Naive B cell (primary cell): ENCODE results near the gene CPSF3. TPM values are rescaled to one million over a fixed set of nuclear protein-coding genes. Genes with fewer than 3 reads are reported as not detected.

ENCODE experiments used
- ATAC-seq, 2 donors: fragments of 150-1000 bp; cut with Tn5 transposase; 2 replicates each; pipeline ENCODE4 v1.10.0; 2021; ENCODE audit warnings: low read depth in 2 of 2, mild to moderate bottlenecking in 2 of 2, moderate library complexity in 2 of 2
- DNase-seq: peaks from one replicate; pipeline ENCODE4 v3.0.0; 2022
- H3K27ac Mint-ChIP-seq, 6 donors: one replicate each; pipeline ENCODE4 v1.8.0; 2020 to 2022; ENCODE audit warnings: mild to moderate bottlenecking in 6 of 6, mixed read lengths in 6 of 6, moderate library complexity in 5 of 6, inconsistent platforms in 2 of 6
- H3K27me3 Mint-ChIP-seq, 3 donors: one replicate each; pipeline ENCODE4 v1.8.0; 2021 to 2022; ENCODE audit warnings: mixed read lengths in 3 of 3, mild to moderate bottlenecking in 1 of 3
- H3K36me3 Mint-ChIP-seq, 2 donors: one replicate each; pipeline ENCODE4 v1.8.0; 2020 to 2022; ENCODE audit warnings: mixed read lengths in 2 of 2, inconsistent platforms in 1 of 2, mild to moderate bottlenecking in 1 of 2
- H3K4me1 Mint-ChIP-seq, 3 donors: one replicate each; pipeline ENCODE4 v1.8.0; 2020 to 2022; ENCODE audit warnings: mixed read lengths in 3 of 3, inconsistent platforms in 1 of 3, mild to moderate bottlenecking in 1 of 3, moderate library complexity in 1 of 3
- H3K4me3 Mint-ChIP-seq, 8 donors: one replicate each; pipeline ENCODE4 v1.8.0; 2020 to 2022; ENCODE audit warnings: mild to moderate bottlenecking in 8 of 8, mixed read lengths in 8 of 8, moderate library complexity in 8 of 8, inconsistent platforms in 2 of 8
- H3K9me3 Mint-ChIP-seq, 7 donors: one replicate each; pipeline ENCODE4 v1.8.0; 2020 to 2022; ENCODE audit warnings: mixed read lengths in 7 of 7, mild to moderate bottlenecking in 5 of 7, inconsistent platforms in 2 of 7, moderate library complexity in 1 of 7
- polyA plus RNA-seq, 6 donors: library from polyadenylated mRNA; unstranded; fragments of 300-500 nt; fragmentation: Illumina TruSeq; gene quantifications; one replicate each; pipeline ENCODE4 v1.2.3, GENCODE V29; 2021; ENCODE audit warnings: low read depth in 6 of 6

The CPSF3 gene
- polyA plus RNA-seq: 10 to 100 TPM; 13.3 to 34.9 (median 29.0) TPM

GRCh38 chr2:9423100-9423921 is at the start of gene CPSF3, which contains the start of gene ITGB1BP1:
TSS of gene CPSF3 (plus strand) at chr2:9423654. CDS start at chr2:9423774, 120 bp downstream.
TSS of gene ITGB1BP1 (minus strand) at chr2:9423528. CDS start at chr2:9418697, 4,831 bp downstream.
- peak; percentile 97 for DNase-seq
- Mint-ChIP-seq H3K27ac (peak within 1 kb of the TSS in 5 of 6 donors; percentile 84 to 98 (median 95)), H3K36me3 (no peaks in the 10 kb centered on the region), H3K4me1 (peaks cover 23 to 26% (median 25%) of the 10 kb centered on the region in 3 donors), H3K27me3 (no peaks in the 10 kb centered on the region), H3K4me3 (peak within 1 kb of the TSS in 2 of 8 donors; percentile 89 to 97), H3K9me3 (no peaks in the 10 kb centered on the region)
- ATAC-seq: peak; percentile 90 to 91

- Mint-ChIP-seq H3K4me3 (no peak overlapping the region), H3K27ac (peak overlapping the region in 2 of 6 donors; percentile 67 to 95), H3K36me3 (no peaks in the 10 kb centered on the region), H3K4me1 (peaks cover 11 to 21% (median 13%) of the 10 kb centered on the region in 3 donors), H3K27me3 (peaks cover 6 to 17% (median 9%) of the 10 kb centered on the region in 3 donors), H3K9me3 (peaks cover 0 to 2% (median 0%) of the 10 kb centered on the region in 7 donors)
- ATAC-seq (no peak), DNase-seq (no peak)
These were observed 49.3 kb upstream of the CPSF3 start for GRCh38 chr2:9374071-9374730.

- Mint-ChIP-seq H3K27ac (peak overlapping the region in 1 of 6 donors; percentile 65), H3K9me3 (peaks cover 0 to 2% (median 0%) of the 10 kb centered on the region in 7 donors), H3K4me1 (peaks cover 11 to 21% (median 13%) of the 10 kb centered on the region in 3 donors), H3K4me3 (no peak overlapping the region), H3K36me3 (no peaks in the 10 kb centered on the region), H3K27me3 (peaks cover 0 to 16% (median 5%) of the 10 kb centered on the region in 3 donors)
- ATAC-seq: no peak
- DNase-seq: no peak
These were observed 47.5 kb upstream of the CPSF3 start for GRCh38 chr2:9375857-9376428.

- Mint-ChIP-seq H3K9me3 (peaks cover 0 to 2% (median 0%) of the 10 kb centered on the region in 7 donors), H3K27me3 (peaks cover 0 to 9% (median 0%) of the 10 kb centered on the region in 3 donors), H3K4me1 (peaks cover 8 to 17% (median 11%) of the 10 kb centered on the region in 3 donors), H3K36me3 (no peaks in the 10 kb centered on the region), H3K4me3 (no peak overlapping the region), H3K27ac (no peak overlapping the region)
- ATAC-seq (no peak), DNase-seq (no peak)
These were observed 45.9 kb upstream of the CPSF3 start for GRCh38 chr2:9377461-9378097.

- ATAC-seq (no peak), DNase-seq (no peak)
- H3K36me3 Mint-ChIP-seq: no peaks in the 10 kb centered on the region
- peaks cover 0 to 5% (median 0%) of the 10 kb centered on the region in 3 donors for H3K4me1 Mint-ChIP-seq
- H3K9me3 Mint-ChIP-seq: peaks cover 0 to 2% (median 0%) of the 10 kb centered on the region in 7 donors
- H3K4me3 Mint-ChIP-seq: no peak overlapping the region
- H3K27ac Mint-ChIP-seq: peak overlapping the region in 1 of 6 donors; percentile 74
- peaks cover 0 to 9% (median 0%) of the 10 kb centered on the region in 3 donors for H3K27me3 Mint-ChIP-seq
These were observed 44.7 kb upstream of the CPSF3 start for GRCh38 chr2:9378433-9379390.

- peaks cover 0 to 4% (median 0%) of the 10 kb centered on the region in 3 donors for H3K27me3 Mint-ChIP-seq
- DNase-seq: no peak
- no peaks in the 10 kb centered on the region for H3K9me3 Mint-ChIP-seq
- no peak overlapping the region for H3K4me3 Mint-ChIP-seq
- H3K4me1 Mint-ChIP-seq: no peaks in the 10 kb centered on the region
- no peak for ATAC-seq
- H3K36me3 Mint-ChIP-seq: no peaks in the 10 kb centered on the region
- H3K27ac Mint-ChIP-seq: no peak overlapping the region
These were observed 44.1 kb upstream of the CPSF3 start for GRCh38 chr2:9379391-9379755.

GRCh38 chr2:9380702-9381628 is 42.5 kb upstream of the CPSF3 start:
- no peak overlapping the region for H3K4me3 Mint-ChIP-seq
- no peaks in the 10 kb centered on the region for H3K4me1 Mint-ChIP-seq
- no peaks in the 10 kb centered on the region for H3K36me3 Mint-ChIP-seq
- H3K27me3 Mint-ChIP-seq: peaks cover 0 to 4% (median 0%) of the 10 kb centered on the region in 3 donors
- DNase-seq (no peak), ATAC-seq (no peak)
- H3K27ac Mint-ChIP-seq: peak overlapping the region in 1 of 6 donors; percentile 17
- no peaks in the 10 kb centered on the region for H3K9me3 Mint-ChIP-seq

- H3K4me3 Mint-ChIP-seq: no peak overlapping the region
- H3K9me3 Mint-ChIP-seq: peaks cover 0 to 2% (median 0%) of the 10 kb centered on the region in 7 donors
- no peaks in the 10 kb centered on the region for H3K4me1 Mint-ChIP-seq
- H3K27ac Mint-ChIP-seq: no peak overlapping the region
- no peaks in the 10 kb centered on the region for H3K36me3 Mint-ChIP-seq
- no peaks in the 10 kb centered on the region for H3K27me3 Mint-ChIP-seq
- DNase-seq (no peak), ATAC-seq (no peak)
These were observed 40.7 kb upstream of the CPSF3 start for GRCh38 chr2:9382604-9383235.

GRCh38 chr2:9384521-9384920 is 38.9 kb upstream of the CPSF3 start:
- Mint-ChIP-seq H3K27ac (no peak overlapping the region), H3K9me3 (peaks cover 0 to 2% (median 0%) of the 10 kb centered on the region in 7 donors), H3K36me3 (no peaks in the 10 kb centered on the region), H3K4me1 (no peaks in the 10 kb centered on the region), H3K4me3 (no peak overlapping the region), H3K27me3 (no peaks in the 10 kb centered on the region)
- no peak for ATAC-seq
- DNase-seq: no peak

GRCh38 chr2:9385841-9386240 is 37.6 kb upstream of the CPSF3 start:
- H3K27me3 Mint-ChIP-seq: no peaks in the 10 kb centered on the region

GRCh38 chr2:9388199-9388681 is 35.2 kb upstream of the CPSF3 start:
- ATAC-seq (no peak), DNase-seq (no peak)
- Mint-ChIP-seq H3K36me3 (no peaks in the 10 kb centered on the region), H3K27me3 (no peaks in the 10 kb centered on the region), H3K4me1 (peaks cover 0 to 3% (median 0%) of the 10 kb centered on the region in 3 donors), H3K4me3 (no peak overlapping the region), H3K9me3 (peaks cover 0 to 2% (median 0%) of the 10 kb centered on the region in 7 donors), H3K27ac (no peak overlapping the region)

More at GRCh38 chr2:9385841-9386240, 37.6 kb upstream of the CPSF3 start:
- Mint-ChIP-seq H3K4me1 (peaks cover 0 to 3% (median 0%) of the 10 kb centered on the region in 3 donors), H3K9me3 (peaks cover 0 to 2% (median 0%) of the 10 kb centered on the region in 7 donors), H3K4me3 (no peak overlapping the region), H3K27ac (no peak overlapping the region), H3K36me3 (no peaks in the 10 kb centered on the region)
- DNase-seq (no peak), ATAC-seq (no peak)
